ENCODE results near the gene ZNF341. TPM values are rescaled to one million over a fixed set of nuclear protein-coding genes. Genes with fewer than 3 reads are reported as not detected.

ZNF341 gene
- total RNA-seq, 4 donors from 2014 or later, result 1.7 to 4.4 (median 2.9) TPM

GRCh38 chr20:33796263-33796906, 64.6 kb downstream of the ZNF341 start:
- Histone ChIP-seq H3K4me1 (peaks cover 0 to 9% (median 0%) of the 10 kb centered on the region in 3 donors), H3K9me3 (no peaks in the 10 kb centered on the region), H3K36me3 (peaks cover 0 to 5% of the 10 kb centered on the region in 2 donors), H3K27me3 (no peaks in the 10 kb centered on the region), H3K27ac (no peak overlapping the region), H3K4me3 (no peak overlapping the region)
- ATAC-seq, result no peak
- 56 to 65% methylated on average over 5 to 8 of the region's 9 CpGs for WGBS, 2 donors (ENCODE audit: low coverage in 1 of 2)
- TF ChIP-seq POLR2A (IDR thresholded peaks at IDR 0.05) (no peak), EP300 (IDR thresholded peaks at IDR 0.05) (no peak), POLR2AphosphoS5 (IDR thresholded peaks at IDR 0.05) (no peak), CTCF (IDR thresholded peaks at IDR 0.05) (no peak)

DNA sequence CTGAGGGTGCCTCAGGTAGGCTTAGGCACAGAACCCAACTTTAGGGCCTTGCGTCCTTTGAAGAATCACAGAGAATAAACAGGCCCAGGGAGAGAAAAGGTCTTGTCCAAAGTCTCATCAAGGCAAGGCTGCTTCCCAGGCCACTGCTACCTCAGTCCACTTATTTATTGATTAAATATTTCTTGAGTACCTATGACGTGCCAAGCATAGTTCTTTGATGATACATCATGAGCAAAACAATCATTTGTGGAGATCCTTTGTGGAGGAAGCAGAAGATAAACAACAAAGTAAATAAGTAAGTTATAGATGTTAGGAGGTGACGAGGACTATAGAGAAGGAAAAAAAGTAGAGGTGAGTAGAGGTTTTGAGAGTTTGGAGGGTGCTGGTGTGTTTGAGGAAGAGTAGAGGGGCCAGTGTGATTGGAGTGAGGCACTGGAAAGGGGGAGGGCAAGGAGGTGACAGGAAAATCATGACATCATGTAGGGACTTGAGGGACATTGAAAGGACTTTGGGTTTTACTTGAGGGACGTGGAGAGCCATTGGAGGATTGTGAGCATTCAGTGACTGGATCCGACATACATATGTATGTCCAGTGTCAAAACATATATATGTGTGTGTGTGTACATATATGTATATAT, 65.2 kb downstream of the ZNF341 start:
- TF ChIP-seq CTCF (IDR thresholded peaks at IDR 0.05) (no peak), EP300 (IDR thresholded peaks at IDR 0.05) (no peak), POLR2AphosphoS5 (IDR thresholded peaks at IDR 0.05) (no peak), POLR2A (IDR thresholded peaks at IDR 0.05) (no peak)
- Histone ChIP-seq H3K9me3 (no peaks in the 10 kb centered on the region), H3K36me3 (no peaks in the 10 kb centered on the region), H3K4me3 (no peak overlapping the region), H3K27me3 (no peaks in the 10 kb centered on the region), H3K4me1 (peaks cover 0 to 9% (median 0%) of the 10 kb centered on the region in 3 donors), H3K27ac (no peak overlapping the region)
- no peak for ATAC-seq
- WGBS, 2 donors (ENCODE audit: low coverage in 1 of 2), result 85 to 92% methylated on average over 2 to 5 of the region's 5 CpGs

DNA sequence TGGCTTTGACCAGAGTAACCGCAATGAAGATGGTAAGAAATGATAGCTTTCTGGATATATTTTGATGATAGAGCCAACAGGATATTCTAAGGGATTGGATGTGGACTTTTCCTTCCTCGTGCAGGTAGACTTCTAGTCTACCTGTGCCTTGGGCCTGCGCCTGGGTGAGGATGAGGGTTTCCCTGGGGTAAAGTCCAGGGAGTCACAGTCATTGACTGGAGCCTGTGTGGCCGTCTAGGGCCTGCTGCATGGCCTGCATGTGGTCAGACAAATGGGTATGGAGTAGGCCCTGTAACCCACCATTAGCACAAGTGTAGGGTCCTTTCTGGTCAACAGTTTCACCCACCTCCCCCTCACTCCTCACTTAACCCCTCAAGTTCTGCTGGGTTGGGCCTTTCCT, 66.6 kb downstream of the ZNF341 start:
- peaks cover 0 to 5% (median 0%) of the 10 kb centered on the region in 3 donors for H3K4me1 ChIP-seq
- H3K36me3 ChIP-seq, result no peaks in the 10 kb centered on the region
- no peak for ATAC-seq
- TF ChIP-seq POLR2AphosphoS5 (IDR thresholded peaks at IDR 0.05) (no peak), POLR2A (IDR thresholded peaks at IDR 0.05) (no peak), CTCF (IDR thresholded peaks at IDR 0.05) (no peak), EP300 (IDR thresholded peaks at IDR 0.05) (no peak)
- WGBS, 2 donors (ENCODE audit: low coverage in 1 of 2), result 80 to 94% methylated on average over 2 to 3 of the region's 4 CpGs
- no peak overlapping the region for H3K27ac ChIP-seq
- H3K9me3 ChIP-seq, result no peaks in the 10 kb centered on the region
- no peaks in the 10 kb centered on the region for H3K27me3 ChIP-seq
- no peak overlapping the region for H3K4me3 ChIP-seq

DNA sequence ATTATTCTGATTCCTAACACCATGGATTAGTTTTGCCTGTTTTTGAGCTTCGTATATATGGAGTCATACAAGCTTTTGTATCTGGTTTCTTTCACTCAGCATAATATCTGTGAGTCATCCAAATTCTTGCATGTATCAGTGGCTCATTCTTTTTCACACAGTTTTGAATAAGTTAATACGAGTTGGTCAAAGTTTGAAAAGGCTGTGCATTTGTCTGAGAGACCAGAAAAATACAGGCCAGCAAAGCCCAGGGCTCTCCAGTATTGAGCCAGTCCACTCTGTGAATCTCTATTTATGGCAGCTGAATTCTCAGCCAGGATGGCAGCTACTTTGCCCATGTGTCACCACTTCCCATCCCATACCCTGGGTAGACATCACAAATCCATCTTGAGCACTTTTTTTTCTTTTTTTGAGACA, 72.1 kb downstream of the ZNF341 start:
- H3K9me3 ChIP-seq, result no peaks in the 10 kb centered on the region
- TF ChIP-seq POLR2AphosphoS5 (IDR thresholded peaks at IDR 0.05), result peak; percentile 61
- TF ChIP-seq EP300 (IDR thresholded peaks at IDR 0.05), result no peak
- H3K27ac ChIP-seq, result peak overlapping the region in 2 of 4 donors; percentile 22 to 70
- no peaks in the 10 kb centered on the region for H3K4me1 ChIP-seq
- WGBS, 2 donors (ENCODE audit: low coverage in 1 of 2), result 18 to 47% methylated on average over 2 of the region's 2 CpGs
- H3K36me3 ChIP-seq, result no peaks in the 10 kb centered on the region
- ATAC-seq, result no peak
- no peaks in the 10 kb centered on the region for H3K27me3 ChIP-seq
- no peak overlapping the region for H3K4me3 ChIP-seq

- Histone ChIP-seq H3K4me1 (peaks cover 2 to 19% (median 9%) of the 10 kb centered on the region in 3 donors), H3K36me3 (no peaks in the 10 kb centered on the region), H3K9me3 (no peaks in the 10 kb centered on the region), H3K4me3 (no peak overlapping the region), H3K27me3 (no peaks in the 10 kb centered on the region), H3K27ac (no peak overlapping the region)
- WGBS, 2 donors (ENCODE audit: low coverage in 1 of 2), result 88 to 89% methylated on average over 3 of the region's 3 CpGs
- ATAC-seq, result no peak
- no peak for TF ChIP-seq POLR2AphosphoS5 (IDR thresholded peaks at IDR 0.05)
- TF ChIP-seq POLR2A (IDR thresholded peaks at IDR 0.05), result no peak
- TF ChIP-seq CTCF (IDR thresholded peaks at IDR 0.05), result no peak
- TF ChIP-seq EP300 (IDR thresholded peaks at IDR 0.05), result no peak
Observed at GRCh38 chr20:33808388-33808787, 76.6 kb downstream of the ZNF341 start.
